SKM-1 treated with dmso at 0.1 percent for 144 hours (cell line): Measurements from ENCODE around the gene SLC24A4.

Experiments used
- DNase-seq: peaks from one replicate; lab custom pipeline; 2025; ENCODE audit not compliant: unreplicated experiment; lab: John Stamatoyannopoulos, UW

The SLC24A4 gene

GRCh38 chr14:92472860-92473259 is 149.9 kb downstream of the SLC24A4 start:
- DNase-seq, result peak; percentile 48

GRCh38 chr14:92473261-92473968 is 150.4 kb downstream of the SLC24A4 start:
- no peak for DNase-seq

GRCh38 chr14:92473969-92474535 is 151.1 kb downstream of the SLC24A4 start:
- DNase-seq, result no peak

GRCh38 chr14:92475037-92475436 is 152.1 kb downstream of the SLC24A4 start:
- no peak for DNase-seq

GRCh38 chr14:92475451-92476187 is 152.7 kb downstream of the SLC24A4 start:
- peak; percentile 46 for DNase-seq

GRCh38 chr14:92480856-92481255 is 157.9 kb downstream of the SLC24A4 start:
- DNase-seq, result no peak

- DNase-seq, result no peak
Measured at GRCh38 chr14:92481386-92481785, 158.4 kb downstream of the SLC24A4 start.

GRCh38 chr14:92481811-92482555 is 159.0 kb downstream of the SLC24A4 start:
- DNase-seq, result no peak

- no peak for DNase-seq
Measured at GRCh38 chr14:92482621-92483319, 159.8 kb downstream of the SLC24A4 start.

- no peak for DNase-seq
Measured at GRCh38 chr14:92484132-92484823, 161.3 kb downstream of the SLC24A4 start.

GRCh38 chr14:92486881-92487280 is 163.9 kb downstream of the SLC24A4 start:
- DNase-seq, result no peak

- no peak for DNase-seq
Measured at GRCh38 chr14:92487513-92488133, 164.7 kb downstream of the SLC24A4 start.

- DNase-seq, result no peak
Measured at GRCh38 chr14:92489394-92490238, 166.7 kb downstream of the SLC24A4 start.

- no peak for DNase-seq
Measured at GRCh38 chr14:92490239-92490959, 167.4 kb downstream of the SLC24A4 start.

- no peak for DNase-seq
Measured at GRCh38 chr14:92491782-92492181, 168.8 kb downstream of the SLC24A4 start.

GRCh38 chr14:92492258-92492657 is 169.3 kb downstream of the SLC24A4 start:
- DNase-seq, result no peak

- no peak for DNase-seq
Measured at GRCh38 chr14:92493024-92493423, 170.1 kb downstream of the SLC24A4 start.

GRCh38 chr14:92493492-92493891 is 170.5 kb downstream of the SLC24A4 start:
- DNase-seq, result no peak
